Activated naive CD4-positive, alpha-beta T cell treated with anti-CD3 and anti-CD28 coated beads, Interleukin-2, amount 10 ng/mL, durations not matched to agents 7 days and 5 days (primary cell): ENCODE measurements around the gene PCDHB13.
"Not testable (repeated sequence)": the region's sequence is repeated elsewhere in the genome, so short reads cannot be mapped to it uniquely, and the experiment has no call there.

Experiments used
- CTCF ChIA-PET: fragments of 350-600 bp; sonication (Branson Sonifier 250); formaldehyde crosslinking; loops from one replicate; lab custom pipeline; 2021; ENCODE audit warnings: antibody characterized with exemption; lab: Charles Lee
- DNase-seq: peaks from one replicate; pipeline ENCODE4 v3.0.0-alpha.2; 2020
- H3K27ac Mint-ChIP-seq: one replicate; pipeline ENCODE4 v1.8.0; 2021; ENCODE audit warnings: mild to moderate bottlenecking, moderate library complexity, mixed read lengths
- H3K27me3 Mint-ChIP-seq: one replicate; pipeline ENCODE4 v1.8.0; 2021; ENCODE audit warnings: mild to moderate bottlenecking, mixed read lengths
- H3K36me3 Mint-ChIP-seq: one replicate; pipeline ENCODE4 v1.8.0; 2021; ENCODE audit warnings: mixed read lengths
- H3K4me1 Mint-ChIP-seq: one replicate; pipeline ENCODE4 v1.8.0; 2021; ENCODE audit warnings: mixed read lengths
- H3K4me3 Mint-ChIP-seq: one replicate; pipeline ENCODE4 v1.8.0; 2021; ENCODE audit warnings: mild to moderate bottlenecking, moderate library complexity, mixed read lengths
- H3K9me3 Mint-ChIP-seq: one replicate; pipeline ENCODE4 v1.8.0; 2021; ENCODE audit warnings: mixed read lengths

The PCDHB13 gene

DNA sequence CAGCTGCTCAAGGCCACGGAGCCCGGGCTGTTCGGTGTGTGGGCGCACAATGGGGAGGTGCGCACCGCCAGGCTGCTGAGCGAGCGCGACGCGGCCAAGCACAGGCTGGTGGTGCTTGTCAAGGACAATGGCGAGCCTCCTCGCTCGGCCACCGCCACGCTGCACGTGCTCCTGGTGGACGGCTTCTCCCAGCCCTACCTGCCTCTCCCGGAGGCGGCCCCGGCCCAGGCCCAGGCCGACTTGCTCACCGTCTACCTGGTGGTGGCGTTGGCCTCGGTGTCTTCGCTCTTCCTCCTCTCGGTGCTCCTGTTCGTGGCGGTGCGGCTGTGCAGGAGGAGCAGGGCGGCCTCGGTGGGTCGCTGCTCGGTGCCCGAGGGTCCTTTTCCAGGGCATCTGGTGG lies 24.6 kb upstream of the PCDHB13 start:
- DNase-seq, H3K4me1 Mint-ChIP-seq, H3K27ac Mint-ChIP-seq, H3K4me3 Mint-ChIP-seq, CTCF ChIA-PET, H3K36me3 Mint-ChIP-seq: not testable (repeated sequence)
- peaks cover 26% of the 10 kb centered on the region for H3K9me3 Mint-ChIP-seq
- peaks cover 15% of the 10 kb centered on the region for H3K27me3 Mint-ChIP-seq

DNA sequence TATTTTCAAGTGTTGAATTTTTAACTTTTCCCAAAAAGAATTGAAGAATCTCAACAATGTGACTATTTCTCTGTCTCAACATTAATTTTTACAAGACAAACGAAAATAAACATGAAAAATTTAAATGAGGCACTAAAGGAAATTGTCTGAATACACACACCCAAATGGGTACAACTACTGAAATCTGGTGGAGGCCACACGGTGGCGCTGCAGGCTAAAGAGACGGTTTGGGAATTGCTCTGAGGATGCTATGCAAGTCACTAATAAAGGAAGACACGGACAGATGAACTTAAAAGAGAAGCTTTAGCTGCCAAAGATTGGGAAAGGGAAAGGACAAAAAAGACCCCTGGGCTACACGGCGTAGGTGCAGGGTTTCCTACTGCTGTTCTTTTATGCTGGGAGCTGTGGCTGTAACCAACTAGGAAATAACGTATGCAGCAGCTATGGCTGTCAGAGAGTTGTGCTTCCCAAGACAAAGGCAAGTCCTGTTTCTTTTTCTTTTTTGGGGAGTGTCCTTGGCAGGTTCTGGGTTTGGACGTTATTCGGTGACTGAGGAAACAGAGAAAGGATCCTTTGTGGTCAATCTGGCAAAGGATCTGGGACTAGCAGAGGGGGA lies 21.5 kb upstream of the PCDHB13 start, which contains the start of gene PCDHB10:
Gene PCDHB10, plus strand, starts transcription at position 244 of the 616 bp plus-strand sequence. Its CDS starts 200 bp downstream, at position 444.
- peaks cover 25% of the 10 kb centered on the region for H3K9me3 Mint-ChIP-seq
- peaks cover 7% of the 10 kb centered on the region for H3K27me3 Mint-ChIP-seq
- no peak within 1 kb of the TSS for H3K27ac Mint-ChIP-seq
- H3K4me3 Mint-ChIP-seq, result no peak within 1 kb of the TSS
- peak; percentile 48 for DNase-seq
- H3K4me1 Mint-ChIP-seq, result no peaks in the 10 kb centered on the region
- CTCF ChIA-PET, result interaction anchor here (0.6 to 1.5 kb wide), 5 partner anchors 8 to 331 kb away, joined by 3 to 5 read pairs (median 4); partner anchors contain the start of gene PCDHB8
- H3K36me3 Mint-ChIP-seq, result no peaks in the 10 kb centered on the region

DNA sequence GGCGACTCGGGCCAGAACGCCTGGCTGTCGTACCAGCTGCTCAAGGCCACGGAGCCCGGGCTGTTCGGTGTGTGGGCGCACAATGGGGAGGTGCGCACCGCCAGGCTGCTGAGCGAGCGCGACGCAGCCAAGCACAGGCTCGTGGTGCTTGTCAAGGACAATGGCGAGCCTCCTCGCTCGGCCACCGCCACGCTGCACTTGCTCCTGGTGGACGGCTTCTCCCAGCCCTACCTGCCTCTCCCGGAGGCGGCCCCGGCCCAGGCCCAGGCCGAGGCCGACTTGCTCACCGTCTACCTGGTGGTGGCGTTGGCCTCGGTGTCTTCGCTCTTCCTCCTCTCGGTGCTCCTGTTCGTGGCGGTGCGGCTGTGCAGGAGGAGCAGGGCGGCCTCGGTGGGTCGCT lies 19.4 kb upstream of the PCDHB13 start:
- H3K27ac Mint-ChIP-seq, H3K4me3 Mint-ChIP-seq, H3K4me1 Mint-ChIP-seq, H3K27me3 Mint-ChIP-seq, DNase-seq, H3K36me3 Mint-ChIP-seq, CTCF ChIA-PET: not testable (repeated sequence)
- peaks cover 25% of the 10 kb centered on the region for H3K9me3 Mint-ChIP-seq

DNA sequence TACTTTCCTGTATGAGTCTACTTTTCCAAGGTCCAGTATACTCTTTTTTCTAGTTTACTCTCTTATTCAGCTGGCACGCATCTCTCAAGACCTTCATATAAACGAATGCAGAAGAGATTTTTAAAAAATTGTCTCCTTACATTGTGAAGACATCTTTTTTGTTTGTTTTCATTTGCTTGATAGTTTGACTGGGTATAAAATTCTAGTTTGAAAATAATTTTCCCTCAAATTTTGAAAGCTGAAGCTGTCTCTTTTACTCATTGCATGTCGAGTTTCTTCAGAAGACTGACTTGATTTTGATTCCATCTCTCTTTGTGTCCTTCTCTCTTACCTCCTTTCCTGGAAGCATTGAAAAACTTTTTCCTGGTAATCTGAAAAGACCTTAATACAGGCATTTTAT lies 17.4 kb upstream of the PCDHB13 start:
- Mint-ChIP-seq H3K27me3 (peaks cover 6% of the 10 kb centered on the region), H3K9me3 (peaks cover 33% of the 10 kb centered on the region), H3K27ac (no peak overlapping the region), H3K36me3 (no peaks in the 10 kb centered on the region), H3K4me1 (no peaks in the 10 kb centered on the region), H3K4me3 (no peak overlapping the region)
- DNase-seq, result no peak
- CTCF ChIA-PET, result interaction anchor here (1.2 kb wide), 1 partner anchor 234 kb away, joined by 3 read pairs; the partner anchor contains the start of gene PCDHGA12

- Mint-ChIP-seq H3K36me3 (peaks cover 3% of the 10 kb centered on the region), H3K9me3 (peaks cover 26% of the 10 kb centered on the region), H3K4me1 (no peaks in the 10 kb centered on the region), H3K27ac (no peak within 1 kb of the TSS), H3K27me3 (peaks cover 4% of the 10 kb centered on the region), H3K4me3 (no peak within 1 kb of the TSS)
- no peak for DNase-seq
- CTCF ChIA-PET, result interaction anchor here (0.5 to 1.2 kb wide), 3 partner anchors 8 to 278 kb away, joined by 3 read pairs; partner anchors contain the start of gene PCDHB12
Measured at GRCh38 chr5:141199359-141200235, 14.1 kb upstream of the PCDHB13 start, which contains the start of gene PCDHB11. Gene PCDHB11 (plus strand): TSS chr5:141199627. CDS start chr5:141199775, 148 bp downstream.

- H3K4me1 Mint-ChIP-seq, H3K36me3 Mint-ChIP-seq, DNase-seq, H3K27me3 Mint-ChIP-seq, CTCF ChIA-PET, H3K4me3 Mint-ChIP-seq, H3K27ac Mint-ChIP-seq: not testable (repeated sequence)
- H3K9me3 Mint-ChIP-seq, result peaks cover 23% of the 10 kb centered on the region
Measured at GRCh38 chr5:141201126-141201525, 12.6 kb upstream of the PCDHB13 start.

DNA sequence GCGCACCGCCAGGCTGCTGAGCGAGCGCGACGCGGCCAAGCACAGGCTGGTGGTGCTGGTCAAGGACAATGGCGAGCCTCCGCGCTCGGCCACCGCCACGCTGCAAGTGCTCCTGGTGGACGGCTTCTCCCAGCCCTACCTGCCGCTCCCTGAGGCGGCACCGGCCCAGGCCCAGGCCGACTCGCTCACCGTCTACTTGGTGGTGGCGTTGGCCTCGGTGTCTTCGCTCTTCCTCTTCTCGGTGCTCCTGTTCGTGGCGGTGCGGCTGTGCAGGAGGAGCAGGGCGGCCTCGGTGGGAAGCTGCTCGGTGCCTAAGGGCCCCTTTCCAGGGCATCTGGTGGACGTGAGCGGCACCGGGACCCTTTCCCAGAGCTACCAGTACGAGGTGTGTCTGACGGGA lies 12.1 kb upstream of the PCDHB13 start:
- H3K27ac Mint-ChIP-seq, H3K36me3 Mint-ChIP-seq, H3K4me1 Mint-ChIP-seq, DNase-seq, H3K4me3 Mint-ChIP-seq, H3K27me3 Mint-ChIP-seq, CTCF ChIA-PET: not testable (repeated sequence)
- peaks cover 18% of the 10 kb centered on the region for H3K9me3 Mint-ChIP-seq

DNA sequence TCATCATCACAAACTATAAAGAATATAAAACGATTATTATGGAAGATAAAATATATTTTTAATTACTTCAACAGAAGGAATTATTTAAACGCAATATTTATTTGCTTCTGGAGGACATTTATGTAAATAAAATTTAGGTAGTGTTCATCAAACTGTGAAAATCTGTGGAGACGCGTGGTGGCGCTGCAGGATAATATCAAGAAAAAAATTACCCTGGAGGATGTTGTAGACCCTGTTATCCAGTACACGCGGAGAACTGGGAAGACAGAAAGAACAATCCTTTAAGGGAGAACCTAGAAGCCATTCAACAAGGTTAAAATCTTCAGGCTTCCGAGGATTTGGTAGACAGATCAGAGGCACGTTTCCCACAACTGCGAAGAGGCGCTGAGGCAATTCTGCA lies 5.2 kb upstream of the PCDHB13 start, which contains the start of gene PCDHB12:
Gene PCDHB12, plus strand, starts transcription at position 242 of the 400 bp plus-strand sequence. CDS start 189 bp downstream, outside the sequence.
- Mint-ChIP-seq H3K4me3 (no peak within 1 kb of the TSS), H3K4me1 (no peaks in the 10 kb centered on the region), H3K27me3 (peaks cover 9% of the 10 kb centered on the region), H3K27ac (no peak within 1 kb of the TSS), H3K36me3 (peaks cover 2% of the 10 kb centered on the region), H3K9me3 (peaks cover 6% of the 10 kb centered on the region)
- CTCF ChIA-PET, result interaction anchor here (1.2 kb wide), 1 partner anchor 9 kb away, joined by 3 read pairs; the partner anchor contains the start of gene PCDHB11
- no peak for DNase-seq

DNA sequence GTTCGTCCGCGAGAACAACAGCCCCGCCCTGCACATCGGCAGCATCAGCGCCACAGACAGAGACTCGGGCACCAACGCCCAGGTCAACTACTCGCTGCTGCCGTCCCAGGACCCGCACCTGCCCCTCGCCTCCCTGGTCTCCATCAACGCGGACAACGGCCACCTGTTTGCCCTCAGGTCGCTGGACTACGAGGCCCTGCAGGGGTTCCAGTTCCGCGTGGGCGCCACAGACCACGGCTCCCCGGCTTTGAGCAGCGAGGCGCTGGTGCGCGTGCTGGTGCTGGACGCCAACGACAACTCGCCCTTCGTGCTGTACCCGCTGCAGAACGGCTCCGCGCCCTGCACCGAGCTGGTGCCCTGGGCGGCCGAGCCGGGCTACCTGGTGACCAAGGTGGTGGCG lies 3.4 kb upstream of the PCDHB13 start:
- H3K4me3 Mint-ChIP-seq, DNase-seq, H3K27ac Mint-ChIP-seq, CTCF ChIA-PET, H3K4me1 Mint-ChIP-seq, H3K36me3 Mint-ChIP-seq: not testable (repeated sequence)
- peaks cover 17% of the 10 kb centered on the region for H3K27me3 Mint-ChIP-seq
- H3K9me3 Mint-ChIP-seq, result peaks cover 16% of the 10 kb centered on the region

DNA sequence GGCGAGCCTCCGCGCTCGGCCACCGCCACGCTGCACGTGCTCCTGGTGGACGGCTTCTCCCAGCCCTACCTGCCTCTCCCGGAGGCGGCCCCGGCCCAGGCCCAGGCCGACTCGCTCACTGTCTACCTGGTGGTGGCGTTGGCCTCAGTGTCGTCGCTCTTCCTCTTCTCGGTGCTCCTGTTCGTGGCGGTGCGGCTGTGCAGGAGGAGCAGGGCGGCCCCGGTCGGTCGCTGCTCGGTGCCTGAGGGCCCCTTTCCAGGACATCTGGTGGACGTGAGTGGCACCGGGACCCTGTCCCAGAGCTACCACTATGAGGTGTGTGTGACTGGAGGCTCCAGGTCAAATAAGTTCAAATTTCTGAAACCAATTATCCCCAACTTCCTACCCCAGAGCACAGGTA lies 2.9 kb upstream of the PCDHB13 start:
- DNase-seq, H3K4me3 Mint-ChIP-seq, H3K36me3 Mint-ChIP-seq, H3K4me1 Mint-ChIP-seq, CTCF ChIA-PET, H3K27ac Mint-ChIP-seq: not testable (repeated sequence)
- Mint-ChIP-seq H3K9me3 (peaks cover 18% of the 10 kb centered on the region), H3K27me3 (peaks cover 20% of the 10 kb centered on the region)

DNA sequence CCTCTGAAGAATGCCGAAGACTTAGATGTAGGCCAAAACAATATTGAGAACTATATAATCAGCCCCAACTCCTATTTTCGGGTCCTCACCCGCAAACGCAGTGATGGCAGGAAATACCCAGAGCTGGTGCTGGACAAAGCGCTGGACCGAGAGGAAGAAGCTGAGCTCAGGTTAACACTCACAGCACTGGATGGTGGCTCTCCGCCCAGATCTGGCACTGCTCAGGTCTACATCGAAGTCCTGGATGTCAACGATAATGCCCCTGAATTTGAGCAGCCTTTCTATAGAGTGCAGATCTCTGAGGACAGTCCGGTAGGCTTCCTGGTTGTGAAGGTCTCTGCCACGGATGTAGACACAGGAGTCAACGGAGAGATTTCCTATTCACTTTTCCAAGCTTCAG lies 864 bp downstream of the PCDHB13 start:
- H3K27ac Mint-ChIP-seq, H3K4me3 Mint-ChIP-seq, H3K4me1 Mint-ChIP-seq, CTCF ChIA-PET, H3K36me3 Mint-ChIP-seq, DNase-seq: not testable (repeated sequence)
- peaks cover 15% of the 10 kb centered on the region for H3K27me3 Mint-ChIP-seq
- peaks cover 21% of the 10 kb centered on the region for H3K9me3 Mint-ChIP-seq

- Mint-ChIP-seq H3K27ac (peak overlapping the region; percentile 33), H3K27me3 (peaks cover 11% of the 10 kb centered on the region), H3K9me3 (peaks cover 19% of the 10 kb centered on the region)
- H3K36me3 Mint-ChIP-seq, H3K4me1 Mint-ChIP-seq, CTCF ChIA-PET, DNase-seq, H3K4me3 Mint-ChIP-seq: not testable (repeated sequence)
Measured at GRCh38 chr5:141215504-141215903, 1.8 kb downstream of the PCDHB13 start.

DNA sequence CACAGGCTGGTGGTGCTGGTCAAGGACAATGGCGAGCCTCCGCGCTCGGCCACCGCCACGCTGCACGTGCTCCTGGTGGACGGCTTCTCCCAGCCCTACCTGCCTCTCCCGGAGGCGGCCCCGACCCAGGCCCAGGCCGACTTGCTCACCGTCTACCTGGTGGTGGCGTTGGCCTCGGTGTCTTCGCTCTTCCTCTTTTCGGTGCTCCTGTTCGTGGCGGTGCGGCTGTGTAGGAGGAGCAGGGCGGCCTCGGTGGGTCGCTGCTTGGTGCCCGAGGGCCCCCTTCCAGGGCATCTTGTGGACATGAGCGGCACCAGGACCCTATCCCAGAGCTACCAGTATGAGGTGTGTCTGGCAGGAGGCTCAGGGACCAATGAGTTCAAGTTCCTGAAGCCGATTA lies 2.3 kb downstream of the PCDHB13 start:
- H3K36me3 Mint-ChIP-seq, H3K27ac Mint-ChIP-seq, CTCF ChIA-PET, H3K4me1 Mint-ChIP-seq, H3K4me3 Mint-ChIP-seq, DNase-seq: not testable (repeated sequence)
- Mint-ChIP-seq H3K27me3 (peaks cover 11% of the 10 kb centered on the region), H3K9me3 (peaks cover 17% of the 10 kb centered on the region)

DNA sequence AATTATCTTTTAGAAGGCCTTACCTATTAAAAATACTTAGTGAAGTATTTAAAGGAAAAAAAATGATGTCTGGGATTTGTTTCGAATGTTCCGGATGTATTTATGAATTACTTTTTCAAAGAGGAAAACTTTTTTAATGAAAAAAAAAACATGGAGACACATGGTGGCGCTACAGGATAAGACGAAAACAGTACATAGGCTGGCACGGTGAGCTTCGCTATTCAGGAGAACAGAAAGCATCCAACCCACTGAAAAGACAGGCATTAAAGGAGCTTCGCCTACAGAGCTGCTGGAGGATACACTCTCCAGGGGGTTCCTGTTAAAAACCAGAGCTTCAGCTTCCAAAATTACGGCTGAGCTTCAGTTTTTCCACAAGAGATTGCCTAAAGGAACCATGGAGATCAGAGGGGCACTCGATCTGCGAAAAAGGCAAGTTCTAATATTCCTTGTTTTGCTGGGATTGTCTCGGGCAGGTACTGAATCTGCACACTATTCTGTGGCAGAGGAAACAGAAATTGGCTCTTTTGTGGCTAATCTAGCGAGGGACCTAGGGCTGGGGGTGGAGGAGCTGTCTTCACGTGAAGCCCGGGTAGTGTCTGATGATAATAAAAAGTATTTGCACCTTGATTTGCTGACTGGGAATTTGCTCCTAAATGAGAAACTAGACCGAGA lies 9.5 kb downstream of the PCDHB13 start, which contains the start of gene PCDHB14:
Gene PCDHB14, plus strand, starts transcription at position 232 of the 672 bp plus-strand sequence. Its CDS starts 163 bp downstream, at position 395.
- Mint-ChIP-seq H3K27me3 (peaks cover 13% of the 10 kb centered on the region), H3K36me3 (no peaks in the 10 kb centered on the region), H3K27ac (no peak within 1 kb of the TSS), H3K9me3 (peaks cover 7% of the 10 kb centered on the region), H3K4me1 (no peaks in the 10 kb centered on the region), H3K4me3 (no peak within 1 kb of the TSS)
- DNase-seq, result no peak
- CTCF ChIA-PET, result interaction anchor here (0.7 to 2.3 kb wide), 2 partner anchors 37 to 335 kb away, joined by 3 to 7 read pairs; no protein-coding TSS in a partner anchor
